GM18867 (cell line): ENCODE results near the gene PICALM.
A peak's percentile ranks its signal among the peaks of the same experiment; 100 is the strongest.
"Not testable (repeated sequence)": the region's sequence is repeated elsewhere in the genome, so short reads cannot be mapped to it uniquely, and the experiment has no call there.

Experiments
- ATAC-seq: cut with Tn5 transposase; IDR thresholded peaks from one replicate; pipeline ENCODE4 v1.9.1; 2021; ENCODE audit warnings: mild to moderate bottlenecking, moderate library complexity; ENCODE audit not compliant: unreplicated experiment

The PICALM gene

GRCh38 chr11:86068951-86069407 is at the start of gene PICALM:
PICALM (minus strand) TSS chr11:86069084; CDS start chr11:86068780, 304 bp downstream.
- ATAC-seq, result peak; percentile 85

DNA sequence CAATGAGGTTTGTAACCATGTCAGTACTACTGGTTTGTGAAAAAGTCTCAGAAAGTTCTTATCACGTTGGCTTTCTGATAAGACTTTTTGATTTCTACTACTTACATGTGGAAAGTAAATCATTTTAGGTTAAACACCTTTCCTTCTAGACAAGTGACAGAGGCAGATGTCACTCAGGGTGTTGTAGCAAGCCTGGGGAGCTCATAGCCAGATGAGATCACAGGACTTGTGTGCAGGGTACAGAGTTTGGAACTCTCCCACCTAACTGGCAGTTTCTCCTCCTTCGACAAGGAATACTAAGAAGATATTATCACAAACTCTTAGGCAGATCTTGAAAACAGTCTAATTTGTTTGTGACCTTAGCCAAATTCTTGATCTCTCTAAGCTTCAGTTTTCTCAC is 49.4 kb upstream of the PICALM start:
- no peak for ATAC-seq

GRCh38 chr11:86117712-86118063 is 48.8 kb upstream of the PICALM start:
- no peak for ATAC-seq

DNA sequence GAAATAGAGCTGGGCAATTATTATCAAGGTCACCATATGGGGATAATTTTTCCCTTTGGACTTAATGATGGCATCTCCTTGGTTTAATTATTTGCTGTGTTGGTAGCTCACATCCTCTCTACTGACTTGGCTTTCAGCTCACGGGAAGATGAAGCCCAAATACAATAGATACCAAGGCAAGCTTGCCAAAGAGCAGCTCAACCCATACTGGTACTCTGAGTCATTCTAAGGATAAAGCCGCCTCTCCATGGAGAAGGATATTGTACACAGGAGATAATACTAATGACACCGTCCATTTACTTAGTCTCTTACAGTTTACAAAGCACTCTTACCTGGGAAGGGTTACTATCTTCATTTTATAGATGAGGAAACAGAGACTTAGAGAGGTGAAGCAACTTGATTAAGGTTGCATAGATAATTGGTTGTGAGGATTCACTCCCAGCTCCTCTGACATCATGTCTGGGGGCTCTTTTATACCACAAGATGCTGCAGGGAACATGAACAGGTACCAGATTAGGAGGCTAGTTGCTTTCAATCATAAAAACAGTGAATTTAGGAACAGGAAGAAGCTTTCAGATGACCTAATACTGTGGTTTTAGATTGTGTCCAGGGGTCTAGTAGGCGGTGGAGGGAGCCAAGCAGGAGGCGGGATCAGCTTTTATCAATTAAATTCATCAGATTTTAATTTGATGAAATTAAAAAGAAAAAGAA is 48.3 kb upstream of the PICALM start:
- ATAC-seq, result no peak

GRCh38 chr11:86116386-86116726 is 47.5 kb upstream of the PICALM start:
- ATAC-seq, result peak; percentile 98

DNA sequence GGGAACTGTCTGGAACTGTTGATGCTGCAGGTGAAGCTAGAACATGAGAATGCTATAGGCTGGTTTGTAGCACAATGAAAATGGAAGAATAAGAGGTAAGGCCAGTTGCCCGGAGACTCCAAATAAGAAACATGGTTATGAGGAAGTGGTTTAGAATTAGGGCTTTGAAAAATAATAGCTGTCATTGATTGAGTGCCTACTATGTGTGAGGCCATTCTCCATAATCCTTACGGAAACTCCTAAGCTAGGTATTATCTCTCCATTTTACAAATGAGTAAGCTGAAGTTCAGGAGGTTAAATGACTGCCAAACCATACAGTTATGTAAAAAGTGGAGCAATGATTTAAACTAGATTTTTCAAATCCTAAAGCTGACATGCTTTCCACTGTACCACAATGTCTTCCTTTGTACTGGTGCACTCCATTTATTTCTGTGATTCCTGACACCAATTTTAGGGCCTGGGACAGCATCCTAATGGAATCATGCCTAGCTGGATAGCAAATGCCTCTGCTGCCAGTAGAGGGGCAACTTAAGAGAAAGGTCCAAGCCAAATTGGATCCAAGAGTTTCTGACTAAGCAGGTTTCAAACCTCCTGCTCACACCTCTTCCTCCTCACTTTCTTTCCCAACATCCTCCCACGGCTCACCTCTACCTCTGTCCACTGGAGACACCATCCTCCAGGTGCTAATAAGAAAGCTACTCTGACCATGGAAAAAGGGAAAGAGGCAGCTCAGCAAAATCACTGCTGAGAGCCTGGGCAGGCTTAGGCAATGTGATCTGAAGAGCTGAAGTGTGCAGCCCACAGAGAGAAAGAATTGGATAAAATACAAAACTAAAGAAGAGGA is 46.9 kb upstream of the PICALM start:
- ATAC-seq, result peak; percentile 46

DNA sequence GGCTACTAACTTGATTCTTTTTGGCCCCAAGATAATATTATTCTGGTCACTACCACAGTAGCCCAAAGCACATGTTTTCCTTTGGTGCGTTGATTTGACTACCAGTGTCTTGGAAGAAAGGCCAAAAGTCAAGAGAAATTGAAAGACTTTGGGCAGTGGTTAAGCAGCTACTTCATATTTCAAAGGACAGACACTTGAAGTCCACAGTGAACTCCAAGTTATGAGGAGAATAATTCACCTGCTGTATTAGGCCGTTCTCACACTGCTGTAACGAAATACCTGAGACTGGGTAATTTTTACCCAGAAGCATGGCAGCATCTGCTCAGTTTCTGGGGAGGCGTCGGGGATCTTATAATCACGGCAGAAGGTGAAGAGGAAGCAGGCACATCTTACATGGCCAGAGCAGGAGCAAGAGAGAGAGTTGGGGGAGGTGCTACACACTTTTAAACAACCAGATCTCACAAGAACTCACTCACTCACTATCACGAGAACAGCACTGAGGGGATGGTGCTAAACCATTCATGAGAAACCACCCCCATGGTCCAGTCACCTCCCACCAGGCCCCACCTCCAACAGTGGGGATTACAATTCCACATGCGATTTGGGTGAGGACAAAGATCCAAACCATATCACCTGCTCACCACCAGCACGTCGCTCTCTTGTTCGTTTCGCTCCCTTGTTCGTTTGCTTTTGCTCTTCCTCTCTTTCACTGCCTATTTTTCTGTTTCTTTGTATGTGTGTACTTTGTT is 40.2 kb upstream of the PICALM start:
- ATAC-seq, result no peak

GRCh38 chr11:86108191-86108590 is 39.3 kb upstream of the PICALM start:
- no peak for ATAC-seq

DNA sequence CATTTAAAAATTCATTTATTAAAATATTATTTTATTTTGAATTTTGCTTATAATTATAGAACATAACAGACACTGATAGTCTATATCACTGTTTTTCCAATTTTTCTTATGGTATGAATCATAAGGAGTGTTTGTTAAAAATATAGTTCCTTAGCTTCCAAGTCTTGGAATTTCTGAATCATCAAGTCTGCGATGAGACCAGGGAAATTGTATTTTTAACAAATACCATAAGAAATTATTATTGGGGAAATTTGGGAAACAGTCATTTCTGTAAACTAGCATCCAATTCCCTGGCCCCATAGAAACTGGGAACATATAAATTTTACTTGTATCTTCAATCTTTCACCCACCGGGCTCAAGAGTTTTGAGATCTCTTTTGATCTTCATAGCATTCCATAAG is 38.0 kb upstream of the PICALM start:
- no peak for ATAC-seq

- ATAC-seq, result not testable (repeated sequence)
Observed at GRCh38 chr11:86106031-86106430, 37.1 kb upstream of the PICALM start.

GRCh38 chr11:86105601-86106000 is 36.7 kb upstream of the PICALM start:
- not testable (repeated sequence) for ATAC-seq

DNA sequence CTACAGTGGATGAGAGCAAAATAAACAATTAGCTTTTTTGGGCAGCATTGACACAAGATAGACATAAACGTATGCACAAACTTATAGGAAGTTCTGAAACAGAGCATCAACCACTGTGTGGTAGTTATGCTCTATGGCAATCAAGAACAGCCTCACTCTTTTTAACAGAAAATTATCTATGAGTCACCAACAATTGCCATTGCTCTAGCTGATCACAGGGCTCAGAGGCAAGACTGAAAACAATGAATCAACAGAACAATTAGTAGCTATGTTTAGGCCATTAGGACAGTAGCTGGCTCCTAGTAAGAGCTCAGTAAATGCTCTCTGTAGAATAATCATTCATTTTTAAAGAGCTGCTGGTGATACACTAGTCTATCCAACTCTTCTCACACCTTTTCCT is 34.9 kb upstream of the PICALM start:
- ATAC-seq, result no peak

GRCh38 chr11:86101941-86102407 is 33.1 kb upstream of the PICALM start:
- ATAC-seq, result no peak

DNA sequence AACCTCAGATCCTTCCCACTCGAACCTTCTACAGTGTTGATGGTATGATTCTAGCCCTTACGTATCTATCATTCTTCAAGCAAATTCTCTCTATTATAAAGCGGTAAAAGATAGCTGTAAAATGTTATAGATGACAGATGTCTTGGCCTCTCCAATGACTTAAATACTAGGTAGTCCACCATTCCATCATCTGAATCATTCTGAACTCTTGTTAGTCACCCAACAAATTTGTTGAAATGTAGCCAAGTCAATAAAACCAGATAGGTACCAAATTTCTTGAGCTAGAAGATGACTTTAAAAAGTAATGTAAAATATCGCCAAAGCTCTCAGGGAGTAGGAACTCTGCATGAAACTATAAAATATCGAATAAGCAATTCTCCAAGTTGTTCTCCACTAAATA is 32.6 kb upstream of the PICALM start:
- ATAC-seq, result no peak

GRCh38 chr11:86099874-86100273 is 31.0 kb upstream of the PICALM start:
- no peak for ATAC-seq

DNA sequence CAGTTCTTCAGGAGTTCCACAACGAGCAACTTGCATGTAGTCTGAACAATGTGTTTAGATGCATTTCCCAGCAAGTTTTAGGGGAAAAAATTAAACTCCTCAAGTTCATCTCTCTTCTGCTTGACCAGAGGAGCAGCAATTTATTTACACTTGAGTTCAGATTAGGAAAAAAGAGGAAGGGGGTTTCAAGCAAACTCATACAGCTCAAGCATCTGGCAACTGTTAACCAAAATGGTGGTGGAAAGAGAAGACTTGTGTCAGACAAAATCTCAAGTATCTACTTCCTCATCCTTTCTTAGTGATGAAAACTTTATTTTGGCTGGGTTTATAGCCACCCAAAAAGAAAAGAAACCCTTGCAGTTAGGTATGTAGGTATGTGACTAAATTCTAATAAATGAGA is 29.1 kb upstream of the PICALM start:
- ATAC-seq, result no peak

GRCh38 chr11:86091566-86091965 is 22.7 kb upstream of the PICALM start:
- no peak for ATAC-seq

GRCh38 chr11:86091086-86091485 is 22.2 kb upstream of the PICALM start:
- ATAC-seq, result no peak

DNA sequence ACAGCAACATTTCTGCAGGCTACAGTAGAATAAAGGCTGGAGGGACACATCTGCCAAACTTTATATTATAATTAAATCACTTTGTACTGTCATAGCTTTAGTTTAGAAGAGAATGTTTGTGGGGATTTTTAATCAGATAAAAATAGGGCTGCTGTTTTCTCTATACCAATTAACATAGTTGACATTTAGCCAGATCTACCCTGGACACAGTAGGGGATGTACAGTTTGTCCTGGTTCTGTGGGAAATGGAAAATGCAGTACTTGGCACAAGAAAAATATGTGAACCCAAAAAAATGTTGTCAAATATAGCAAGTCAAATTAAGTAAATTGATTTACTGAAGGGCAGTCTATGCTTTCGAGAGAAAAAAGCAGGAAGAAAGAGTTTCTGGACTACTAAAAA is 20.8 kb upstream of the PICALM start:
- no peak for ATAC-seq

DNA sequence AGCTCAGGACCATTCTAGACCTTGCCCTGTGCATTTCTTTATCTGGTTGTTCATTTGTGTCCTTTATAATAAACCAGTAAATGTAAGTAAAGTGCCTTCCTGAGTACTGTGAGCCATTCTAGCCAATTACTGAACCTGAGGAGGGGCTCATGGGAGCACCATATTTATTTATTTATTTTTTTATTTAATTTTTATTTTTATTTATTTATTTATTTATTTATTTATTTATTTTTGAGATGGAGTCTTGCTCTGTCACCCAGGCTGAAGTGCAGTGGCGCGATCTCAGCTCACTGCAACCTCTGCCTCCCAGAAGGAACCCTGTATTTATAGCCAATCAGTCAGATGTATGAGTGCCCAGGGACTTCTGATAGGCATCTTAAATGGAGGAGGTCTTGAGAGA is 18.8 kb upstream of the PICALM start:
- ATAC-seq, result not testable (repeated sequence)

GRCh38 chr11:86087256-86087655 is 18.4 kb upstream of the PICALM start:
- ATAC-seq, result no peak

DNA sequence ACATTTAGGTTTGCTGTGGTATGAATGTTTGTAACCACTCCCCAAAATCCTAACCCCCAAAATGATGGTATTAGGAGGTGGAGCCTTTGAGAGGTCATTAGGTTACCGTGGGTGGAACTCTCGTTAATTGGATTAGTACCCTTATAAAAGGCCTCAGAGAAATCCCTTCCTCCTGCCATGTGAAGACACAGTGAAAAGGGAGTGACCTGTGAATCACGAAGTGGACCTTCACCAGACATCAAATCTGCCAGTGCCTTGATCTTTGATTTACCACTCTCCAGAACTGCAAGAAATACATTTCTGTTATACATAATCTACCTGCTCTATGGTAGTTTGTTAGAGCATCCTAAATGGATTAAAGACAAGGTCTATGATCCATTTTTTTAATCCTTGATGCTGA is 12.6 kb upstream of the PICALM start:
- no peak for ATAC-seq
